H1 (cell line): ENCODE results near the gene SLC35A2. TPM values are rescaled to one million over a fixed set of nuclear protein-coding genes. Genes with fewer than 3 reads are reported as not detected.

Source experiments
- CHD1 ChIP-seq: IDR thresholded peaks from 2 replicates; pipeline ENCODE4 v1.6.1; 2012; ENCODE audit warnings: low read depth, low read length, improper control_type of control experiment
- TEAD4 ChIP-seq: IDR thresholded peaks from 2 replicates; pipeline ENCODE4 v1.6.1; 2012; ENCODE audit warnings: low read depth, low read length, inconsistent platforms, mixed read lengths
- polyA plus RNA-seq, 7 experiments: library from polyadenylated mRNA; depleted of rRNA in 3 of 7; stranded (reverse) in 5 of 7; unstranded in 2 of 7; fragments of >200 nt in 5 of 7; fragments of 200-250 nt in 2 of 7; gene quantifications; 1 replicate in 5 of 7; 2 replicates in 1 of 7; 4 replicates in 1 of 7; pipeline versions ENCODE4 v1.2.1 to v1.2.3, GENCODE V29; 2011 to 2013; ENCODE audit warnings: missing spikeins in 2 of 7, mixed read lengths in 2 of 7
- total RNA-seq: library from RNA; stranded (reverse); fragmentation: NEBNext Ultra II Directional; extraction: Animal tissue kit (Norgen Biotek cat#: 25700); gene quantifications from 2 replicates; pipeline ENCODE4 v1.2.1, GENCODE V29; 2021

SLC35A2 gene
- total and polyA plus RNA-seq, 2 of the 8 experiments (the other 6 are each of a cell fraction or from before 2014, with no cell fraction given): 21.4 to 48.3 TPM

DNA sequence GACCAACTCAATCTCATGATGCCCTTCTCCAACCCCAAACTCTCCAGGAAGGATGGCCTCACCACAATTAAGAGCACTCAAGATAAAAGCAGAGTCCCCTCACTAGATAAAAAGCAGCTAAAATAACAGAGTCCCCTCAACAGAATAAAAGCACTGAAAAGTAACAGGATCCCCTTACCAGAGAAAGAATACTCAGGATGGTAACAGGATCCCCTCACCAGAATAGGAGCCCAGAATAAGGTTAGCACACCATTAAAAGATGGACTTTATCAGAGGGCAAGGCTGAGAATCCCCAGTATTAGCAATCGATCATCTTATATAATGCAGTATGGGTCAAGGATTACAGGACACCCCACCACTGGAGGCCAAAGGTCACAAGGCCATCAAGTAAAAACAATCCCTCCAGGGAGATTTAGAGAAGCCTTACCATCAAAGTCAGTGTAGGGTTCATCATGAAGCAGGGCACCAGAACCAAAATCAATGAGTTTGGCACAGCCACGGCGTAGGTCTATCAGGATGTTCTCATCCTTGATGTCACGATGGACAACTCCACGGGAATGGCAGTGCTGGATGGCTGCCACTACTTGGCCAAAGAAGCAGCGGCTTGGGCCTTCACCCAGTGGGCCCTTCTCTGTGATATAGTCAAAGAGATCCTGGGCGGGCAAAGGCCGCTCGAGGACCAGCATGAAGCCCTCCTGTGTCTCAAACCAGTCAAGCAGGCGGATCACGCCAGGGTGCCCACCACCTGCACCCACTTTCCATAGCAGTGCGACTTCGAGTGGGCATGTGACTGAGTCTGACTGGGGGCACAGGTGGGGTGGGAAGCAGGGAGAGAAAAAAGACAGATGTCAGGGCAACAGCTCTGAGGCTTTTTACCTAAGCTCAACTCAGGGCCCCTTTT lies 3.4 kb upstream of the SLC35A2 start (continued):
- TF ChIP-seq TEAD4 (no peak), CHD1 (no peak)
